IMR-90 (cell line): ENCODE measurements around the gene PLCG1.

Experiments used
- NFE2L2 ChIP-seq: fragments of 150-350 bp; IDR thresholded peaks from 2 replicates; pipeline ENCODE4 v1.6.1; 2016; ENCODE audit warnings: low read depth, mild to moderate bottlenecking, low read length
- POLR2A ChIP-seq: IDR thresholded peaks from 2 replicates; pipeline ENCODE4 v1.6.1; 2012; ENCODE audit warnings: mild to moderate bottlenecking, low read depth, low read length
- RAD21 ChIP-seq: IDR thresholded peaks from 2 replicates; pipeline ENCODE4 v1.6.1; 2012; ENCODE audit warnings: low read length, improper control_type of control experiment
- RFX5 ChIP-seq: IDR thresholded peaks from 2 replicates; pipeline ENCODE4 v1.8.0; 2012; ENCODE audit warnings: low read depth, mild to moderate bottlenecking, low read length, moderate library complexity
- SMC3 ChIP-seq: fragments of 150-350 bp; IDR thresholded peaks from 2 replicates; pipeline ENCODE4 v1.6.1; 2016; ENCODE audit warnings: low read depth, mild to moderate bottlenecking, antibody characterized with exemption, low read length, moderate library complexity
- TF ChIP-seq, protein P1 (sequence below): conservative IDR thresholded peaks from 2 replicates; pipeline ENCODE4 v1.5.1; 2012; ENCODE audit warnings: mild to moderate bottlenecking, low read depth, low read length, improper control_type of control experiment
- TF ChIP-seq, protein P2 (sequence below): fragments of 150-350 bp; IDR thresholded peaks from 2 replicates; pipeline ENCODE4 v1.6.1; 2017; ENCODE audit warnings: mild to moderate bottlenecking, antibody characterized with exemption, low read length, low read depth

DNA sequence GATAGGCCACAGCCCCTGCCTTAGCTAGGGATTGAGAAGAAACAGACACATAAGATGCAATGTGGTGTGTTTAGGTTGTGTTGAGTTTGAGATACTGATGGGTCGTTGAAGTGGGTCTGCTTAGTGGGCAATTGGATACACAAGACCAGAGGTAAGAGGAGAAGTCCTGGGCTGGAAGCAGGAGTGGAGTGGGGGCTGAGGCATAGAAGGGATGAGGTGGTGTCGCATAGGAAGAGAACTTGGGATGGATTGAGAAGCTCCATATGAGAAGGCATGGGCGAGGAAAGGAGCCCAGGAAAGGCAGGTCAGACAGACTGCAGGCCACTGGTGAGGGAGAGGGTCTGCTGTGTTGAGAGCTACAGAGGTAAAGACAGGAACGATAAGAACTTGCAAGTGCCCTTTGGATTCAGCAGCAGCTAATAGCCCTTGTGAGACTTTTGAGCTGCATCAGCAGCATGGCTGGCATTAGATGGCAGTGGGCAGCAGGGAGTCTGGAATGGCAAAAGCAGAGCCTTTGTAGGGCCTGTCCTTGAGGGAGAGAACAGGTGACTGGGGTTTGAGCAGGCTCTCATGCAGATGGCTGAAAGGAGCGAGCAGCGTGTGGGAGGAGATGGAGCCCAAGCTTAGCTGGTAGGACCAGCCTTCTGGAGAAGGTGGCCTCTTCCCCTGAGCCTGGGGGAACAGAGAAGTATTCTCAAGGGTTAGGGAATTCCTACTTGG is 33.2 kb downstream of the PLCG1 start:
- TF ChIP-seq, protein P1, sequence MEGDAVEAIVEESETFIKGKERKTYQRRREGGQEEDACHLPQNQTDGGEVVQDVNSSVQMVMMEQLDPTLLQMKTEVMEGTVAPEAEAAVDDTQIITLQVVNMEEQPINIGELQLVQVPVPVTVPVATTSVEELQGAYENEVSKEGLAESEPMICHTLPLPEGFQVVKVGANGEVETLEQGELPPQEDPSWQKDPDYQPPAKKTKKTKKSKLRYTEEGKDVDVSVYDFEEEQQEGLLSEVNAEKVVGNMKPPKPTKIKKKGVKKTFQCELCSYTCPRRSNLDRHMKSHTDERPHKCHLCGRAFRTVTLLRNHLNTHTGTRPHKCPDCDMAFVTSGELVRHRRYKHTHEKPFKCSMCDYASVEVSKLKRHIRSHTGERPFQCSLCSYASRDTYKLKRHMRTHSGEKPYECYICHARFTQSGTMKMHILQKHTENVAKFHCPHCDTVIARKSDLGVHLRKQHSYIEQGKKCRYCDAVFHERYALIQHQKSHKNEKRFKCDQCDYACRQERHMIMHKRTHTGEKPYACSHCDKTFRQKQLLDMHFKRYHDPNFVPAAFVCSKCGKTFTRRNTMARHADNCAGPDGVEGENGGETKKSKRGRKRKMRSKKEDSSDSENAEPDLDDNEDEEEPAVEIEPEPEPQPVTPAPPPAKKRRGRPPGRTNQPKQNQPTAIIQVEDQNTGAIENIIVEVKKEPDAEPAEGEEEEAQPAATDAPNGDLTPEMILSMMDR, result no peak
- TF ChIP-seq POLR2A (no peak), RFX5 (no peak), SMC3 (no peak), NFE2L2 (no peak), RAD21 (no peak)
- TF ChIP-seq, protein P2, sequence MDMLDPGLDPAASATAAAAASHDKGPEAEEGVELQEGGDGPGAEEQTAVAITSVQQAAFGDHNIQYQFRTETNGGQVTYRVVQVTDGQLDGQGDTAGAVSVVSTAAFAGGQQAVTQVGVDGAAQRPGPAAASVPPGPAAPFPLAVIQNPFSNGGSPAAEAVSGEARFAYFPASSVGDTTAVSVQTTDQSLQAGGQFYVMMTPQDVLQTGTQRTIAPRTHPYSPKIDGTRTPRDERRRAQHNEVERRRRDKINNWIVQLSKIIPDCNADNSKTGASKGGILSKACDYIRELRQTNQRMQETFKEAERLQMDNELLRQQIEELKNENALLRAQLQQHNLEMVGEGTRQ, result no peak
